HL-60/S4 treated with phorbol 12-myristate 13-acetate at 8.2 ng/mL for 4 days and 3 days (cell line): ENCODE measurements around the gene PDPR.
"Not testable (repeated sequence)": the region's sequence is repeated elsewhere in the genome, so short reads cannot be mapped to it uniquely, and the experiment has no call there.

Experiments
- in situ Hi-C: fragments of 300-500 bp; cut with MboI; formaldehyde crosslinking; loops from 2 replicates; pipeline ENCODE4 v1.15.0; 2022; ENCODE audit warnings: low sequenced_read_pairs

The PDPR gene

DNA sequence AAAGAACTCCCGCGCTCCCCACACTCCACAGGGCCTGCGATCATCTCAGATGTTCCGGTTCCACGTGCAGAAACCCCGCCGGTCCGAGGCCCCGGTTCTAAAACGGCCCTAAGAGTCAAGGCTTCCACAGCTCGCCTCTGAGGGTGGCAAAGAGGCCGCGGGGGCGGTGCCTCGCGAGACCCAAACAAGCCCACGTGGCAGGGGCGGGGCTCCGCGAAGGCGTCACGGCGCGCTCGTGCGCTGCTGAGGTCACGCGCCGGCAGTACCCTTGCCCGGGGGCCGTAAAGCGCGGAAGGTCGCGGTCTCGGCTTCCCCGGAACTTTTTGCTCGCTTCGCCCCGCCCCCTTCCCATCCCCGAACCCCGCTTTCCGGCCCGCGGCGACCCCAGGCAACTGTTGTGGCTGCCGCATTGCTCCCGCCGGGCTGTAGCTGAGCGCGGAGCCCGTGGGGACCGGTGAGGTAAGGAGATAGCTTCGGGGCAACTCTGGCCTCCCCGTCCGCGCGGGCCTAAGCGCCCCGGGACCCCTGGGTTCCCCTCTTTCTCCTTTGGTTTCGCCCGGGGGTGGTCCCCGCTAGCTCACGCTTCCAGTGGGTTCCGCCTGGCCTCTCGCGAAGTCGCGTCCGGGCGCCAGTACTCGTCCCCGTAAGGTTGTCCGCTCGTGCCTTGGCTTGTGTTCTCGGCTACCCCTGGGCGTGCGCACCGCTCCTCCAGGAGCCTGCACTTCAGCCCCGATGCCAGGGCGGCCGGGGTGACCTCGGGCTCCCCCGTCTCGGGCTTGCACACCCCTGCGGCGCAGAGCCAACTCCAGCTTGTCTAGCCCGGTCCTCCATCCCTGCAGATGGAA lies at the start of gene PDPR:
Gene PDPR, plus strand, starts transcription at position 351 of the 845 bp plus-strand sequence. CDS start 6,161 bp downstream, outside the sequence.
- in situ Hi-C loops = not testable (repeated sequence)

DNA sequence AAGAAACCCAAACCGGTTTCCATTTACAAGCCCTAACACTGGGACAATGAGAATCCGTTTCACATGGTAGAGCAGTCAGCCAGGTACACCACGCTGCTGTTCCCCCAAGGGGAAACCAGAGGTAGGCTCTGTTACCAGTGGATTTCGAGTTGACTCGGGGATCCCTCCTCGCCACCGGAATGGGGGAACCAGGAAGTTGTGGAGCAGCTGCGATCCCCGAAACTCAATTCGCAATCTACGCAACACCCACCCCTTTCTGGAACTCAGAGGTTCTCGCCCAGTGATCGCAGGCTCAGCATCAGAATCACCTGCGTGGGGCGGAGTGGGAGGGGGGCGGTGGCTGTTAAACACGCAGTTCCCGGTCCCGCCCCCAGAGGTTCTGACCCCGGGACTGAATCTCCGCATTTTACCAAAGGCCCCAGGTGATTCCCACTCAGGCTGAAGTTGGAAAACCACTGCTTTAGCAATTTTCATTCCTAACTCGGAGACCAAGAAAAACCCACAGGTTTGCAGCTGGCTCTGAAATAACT lies 49.2 kb upstream of the PDPR start:
- in situ Hi-C loops = not testable (repeated sequence)

GRCh38 chr16:70065376-70065745 lies 48.8 kb upstream of the PDPR start:
- in situ Hi-C loops = not testable (repeated sequence)

DNA sequence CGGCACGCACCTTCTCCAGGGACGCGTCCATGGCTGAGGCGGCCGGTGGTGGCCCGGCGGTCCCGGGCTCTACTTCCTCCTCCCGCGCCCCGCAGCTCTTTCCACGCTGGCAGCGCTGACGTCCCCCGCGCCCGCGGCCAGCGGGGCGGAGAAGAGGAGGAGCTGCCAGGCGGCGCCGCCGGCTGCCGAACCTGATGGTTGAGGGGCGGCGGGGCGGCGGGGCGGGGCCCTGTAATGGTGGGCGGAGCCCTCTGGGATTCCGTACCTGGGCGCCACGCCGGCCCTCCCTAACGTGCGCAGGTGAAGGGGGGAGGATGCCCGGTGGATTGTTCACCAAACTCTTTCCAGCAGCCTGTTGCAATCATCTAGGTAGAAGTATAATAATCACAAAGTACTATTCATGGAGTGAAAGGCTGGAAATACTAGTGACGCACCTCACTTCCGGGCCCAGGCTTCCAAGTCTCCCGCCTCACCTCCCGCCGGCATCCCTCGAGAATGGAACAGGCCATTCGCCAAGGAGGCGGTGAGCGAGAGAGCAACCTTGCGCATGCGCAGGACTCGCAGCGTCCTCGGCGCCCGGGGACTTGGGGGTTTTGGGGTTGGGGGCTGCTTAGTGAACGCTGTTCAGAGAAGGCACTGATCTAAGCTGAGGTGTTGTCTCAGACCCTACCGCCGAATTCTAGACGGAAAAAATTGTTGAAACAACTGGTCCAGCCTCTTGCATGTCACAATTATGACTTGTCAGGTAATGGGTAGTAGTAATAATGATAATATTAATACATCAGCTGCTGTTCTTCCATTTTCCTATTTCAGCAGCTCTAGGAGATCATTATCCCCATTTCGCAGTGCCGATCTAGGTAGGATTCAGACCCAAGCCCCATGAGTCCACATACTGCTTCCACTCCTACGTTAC lies 48.1 kb upstream of the PDPR start:
- in situ Hi-C loops = not testable (repeated sequence)

DNA sequence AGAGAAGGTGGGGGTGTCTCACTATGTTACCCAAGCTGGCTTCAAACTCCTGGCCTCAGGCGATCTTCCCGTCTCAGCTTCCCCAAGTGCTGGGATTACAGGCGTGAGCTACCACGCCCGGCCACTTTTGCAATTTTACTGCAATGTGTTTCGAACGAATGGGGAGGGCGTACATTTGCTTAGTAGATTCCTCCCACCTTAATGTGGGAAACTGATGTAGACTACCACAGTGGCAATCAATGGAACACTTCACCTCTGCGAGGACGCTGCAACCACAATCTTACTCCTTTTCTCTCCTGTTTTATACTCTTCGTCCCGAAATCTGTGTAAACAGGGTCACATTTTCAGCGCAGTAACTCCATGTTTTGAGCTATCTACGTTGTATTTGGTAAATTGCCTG lies 47.4 kb upstream of the PDPR start:
- in situ Hi-C loops = not testable (repeated sequence)

- in situ Hi-C loops = not testable (repeated sequence)
Measured at GRCh38 chr16:70079081-70079480, 35.1 kb upstream of the PDPR start.

- in situ Hi-C loops = not testable (repeated sequence)
Measured at GRCh38 chr16:70081219-70081618, 32.9 kb upstream of the PDPR start.

DNA sequence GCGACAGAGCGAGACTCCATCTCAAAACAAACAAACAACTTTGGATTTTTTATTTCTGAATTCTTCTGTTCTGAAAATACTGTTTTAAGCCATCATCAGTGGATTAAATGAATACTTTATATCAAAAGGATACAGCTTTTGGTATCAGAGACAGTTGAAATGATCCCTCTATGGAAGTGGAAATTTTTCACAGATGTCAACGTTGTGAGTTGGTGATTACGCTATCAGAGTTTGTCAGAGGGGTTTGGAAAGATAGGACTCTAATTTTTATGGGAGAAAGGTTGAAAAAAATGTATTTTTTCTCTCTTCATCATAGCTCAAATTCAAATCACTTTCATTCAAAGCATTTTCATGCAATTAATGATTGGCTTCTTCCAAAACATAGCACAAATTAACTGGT lies 30.2 kb upstream of the PDPR start:
- in situ Hi-C loops = not testable (repeated sequence)

DNA sequence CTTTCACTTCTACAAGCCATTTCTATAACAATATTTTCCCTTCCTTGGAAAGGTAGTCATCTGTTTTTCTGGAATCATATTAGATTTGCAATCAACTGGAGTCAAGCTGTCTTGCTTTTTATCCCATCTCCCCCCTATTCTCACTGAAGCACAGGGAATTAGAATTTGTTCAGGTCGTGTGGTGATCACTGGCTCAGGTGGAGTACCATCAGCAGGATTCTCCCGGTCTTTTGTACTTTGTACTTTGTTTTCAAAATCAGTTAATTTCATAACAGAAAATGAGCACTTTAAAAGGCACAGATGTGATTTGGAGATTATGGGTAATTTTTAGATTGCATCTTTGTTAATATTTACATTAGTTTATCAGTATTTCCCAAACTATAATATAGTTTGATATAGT lies 26.0 kb upstream of the PDPR start:
- in situ Hi-C loops = not testable (repeated sequence)

DNA sequence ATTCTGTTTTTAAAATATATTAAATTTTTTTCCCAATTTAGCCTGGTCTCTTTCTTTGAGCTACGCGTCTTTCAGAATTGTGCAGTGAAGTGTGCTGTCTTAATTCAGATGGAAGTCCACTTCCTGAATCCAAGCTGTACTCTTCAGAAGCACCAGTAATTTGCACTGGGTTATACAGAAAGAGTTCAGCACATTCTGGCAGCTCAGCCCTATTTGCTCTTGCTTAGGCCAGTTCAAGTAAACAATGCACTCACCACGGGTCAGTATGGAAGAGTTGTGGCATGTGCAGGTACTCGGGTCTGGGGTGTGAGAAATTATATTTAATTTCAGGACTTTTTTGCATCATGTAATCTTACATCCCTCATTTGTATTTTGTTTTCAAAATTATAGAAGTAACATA lies 25.3 kb upstream of the PDPR start:
- in situ Hi-C loops = not testable (repeated sequence)

GRCh38 chr16:70089289-70089688 lies 24.8 kb upstream of the PDPR start:
- in situ Hi-C loops = not testable (repeated sequence)

GRCh38 chr16:70091104-70091503 lies 23.0 kb upstream of the PDPR start:
- in situ Hi-C loops = not testable (repeated sequence)

DNA sequence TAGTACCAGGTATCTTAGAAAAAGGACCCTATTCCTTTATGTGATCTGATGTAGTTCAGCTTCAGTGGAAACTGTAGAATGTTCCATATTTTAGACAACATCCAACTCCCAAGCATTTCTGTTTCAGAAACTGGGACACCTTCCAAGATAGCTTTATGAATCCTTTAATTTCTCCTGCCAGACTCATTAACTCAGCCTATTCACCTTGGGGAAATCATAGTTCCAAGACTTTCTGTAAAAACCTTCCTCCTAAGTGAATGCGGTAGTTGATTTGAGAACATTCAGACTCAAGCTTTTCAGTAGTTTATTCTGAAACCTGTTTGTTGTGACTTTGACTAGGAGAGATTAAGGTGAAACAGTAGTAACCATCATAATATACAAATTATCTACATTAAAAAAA lies 20.0 kb upstream of the PDPR start:
- in situ Hi-C loops = not testable (repeated sequence)

DNA sequence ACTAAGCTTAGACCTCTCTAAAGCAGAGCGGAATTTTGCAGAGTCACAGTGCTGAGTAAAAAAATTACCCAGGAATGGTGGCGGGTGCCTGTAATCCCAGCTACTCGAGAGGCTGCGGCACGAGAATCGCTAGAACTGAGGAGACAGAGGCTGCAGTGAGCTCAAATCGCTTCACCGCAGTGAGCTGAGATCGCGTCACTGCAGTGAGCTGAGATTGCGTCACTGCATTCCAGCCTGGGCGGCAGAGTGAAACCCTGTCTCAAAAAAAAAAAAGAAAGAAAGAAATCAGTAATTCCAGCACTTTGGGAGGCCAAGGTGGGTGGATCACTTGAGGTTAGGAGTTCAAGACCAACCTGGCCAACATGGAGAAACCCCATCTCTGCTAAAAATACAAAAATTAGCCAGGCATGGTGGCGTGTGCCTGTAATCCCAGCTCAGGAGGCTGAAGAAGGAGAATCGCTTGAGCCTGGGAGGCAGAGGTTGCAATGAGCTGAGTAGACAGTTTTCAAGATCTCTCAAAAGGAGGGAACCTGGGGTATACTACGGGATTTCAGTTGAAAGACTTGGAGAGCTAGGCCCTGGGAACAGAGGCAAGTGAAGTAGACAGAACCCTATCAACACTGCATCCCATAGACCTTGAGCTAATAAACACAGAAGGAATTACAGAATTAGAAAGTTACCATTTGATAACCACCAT lies 4.4 kb upstream of the PDPR start:
- in situ Hi-C loops = not testable (repeated sequence)

DNA sequence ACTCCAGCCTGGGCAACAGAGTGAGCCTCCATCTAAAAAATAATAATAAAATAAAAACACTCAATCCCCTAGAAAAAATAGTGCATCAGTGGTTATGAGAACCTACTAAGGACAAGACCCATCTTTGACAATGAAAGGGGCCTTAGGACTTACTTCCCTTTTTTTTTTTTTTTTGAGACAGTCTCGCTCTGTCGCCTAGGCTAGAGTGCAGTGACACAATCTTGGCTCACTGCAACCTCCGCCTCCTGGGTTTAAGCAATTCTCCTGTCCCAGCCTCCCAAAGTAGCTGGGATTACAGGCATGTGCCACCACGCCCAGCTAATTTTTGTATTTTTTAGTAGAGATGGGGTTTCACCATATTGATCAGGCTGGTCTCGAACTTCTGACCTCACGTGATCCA lies 2.0 kb upstream of the PDPR start:
- in situ Hi-C loops = not testable (repeated sequence)

DNA sequence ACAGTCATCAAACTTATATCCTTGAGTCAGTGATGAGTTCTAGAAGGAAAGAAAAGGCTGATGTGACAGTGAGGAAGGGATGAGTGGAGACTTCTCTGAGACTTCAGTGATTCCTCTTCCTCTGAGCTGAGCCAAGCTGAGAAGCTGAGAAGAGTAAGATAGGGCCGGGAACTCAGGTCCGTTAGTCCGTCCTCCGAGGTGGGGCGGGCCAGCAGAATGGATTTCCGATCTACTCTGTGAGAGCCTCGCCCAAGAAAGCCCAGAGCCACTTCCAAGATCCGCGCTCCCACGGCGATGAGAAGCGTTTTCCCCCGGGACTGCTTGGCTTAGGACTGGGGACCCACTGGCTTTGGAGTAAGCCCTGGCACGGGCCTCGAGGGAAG lies 542 bp upstream of the PDPR start:
- in situ Hi-C loops = not testable (repeated sequence)

- in situ Hi-C loops = not testable (repeated sequence)
Measured at GRCh38 chr16:70118354-70118753, 4.2 kb downstream of the PDPR start.

- in situ Hi-C loops = not testable (repeated sequence)
Measured at GRCh38 chr16:70118776-70119175, 4.6 kb downstream of the PDPR start.

- in situ Hi-C loops = not testable (repeated sequence)
Measured at GRCh38 chr16:70120398-70120797, 6.3 kb downstream of the PDPR start.

DNA sequence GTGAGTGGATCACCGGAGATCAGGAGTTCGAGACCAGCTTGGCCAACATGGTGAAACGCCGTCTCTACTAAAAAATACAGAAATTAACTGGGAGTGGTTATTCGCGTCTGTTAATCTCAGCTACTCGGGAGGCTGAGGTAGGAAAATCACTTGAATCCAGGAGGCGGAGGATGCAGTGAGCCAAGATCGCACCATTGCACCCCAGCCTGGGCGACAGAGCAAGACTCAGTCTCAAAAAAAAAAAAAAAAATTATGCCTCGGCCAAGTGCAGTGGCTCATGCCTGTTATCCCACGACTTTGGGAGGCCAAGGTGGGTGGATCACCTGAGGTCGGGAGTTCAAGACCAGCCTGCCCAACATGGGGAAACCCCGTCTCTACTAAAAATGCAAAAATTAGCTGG lies 9.7 kb downstream of the PDPR start:
- in situ Hi-C loops = not testable (repeated sequence)

GRCh38 chr16:70126226-70126625 lies 12.1 kb downstream of the PDPR start:
- in situ Hi-C loops = loop anchor here (25.0 kb wide), 1 partner anchor 1636 kb away; no protein-coding TSS in a partner anchor
